K562 (cell line): ENCODE measurements around the gene MED13L. TPM values are rescaled to one million over a fixed set of nuclear protein-coding genes. Genes with fewer than 3 reads are reported as not detected.

ENCODE experiments used
- GTF3C2 ChIP-seq: IDR thresholded peaks from 3 replicates; pipeline ENCODE4 v1.6.1; 2011; ENCODE audit warnings: borderline replicate concordance, mild to moderate bottlenecking, moderate library complexity; ENCODE audit not compliant: insufficient read length; ENCODE audit errors: extremely low read depth
- HMGXB4 ChIP-seq: sonication (generic); formaldehyde crosslinking; IDR thresholded peaks from 2 replicates; pipeline ENCODE4 v1.8.1; 2023; ENCODE audit warnings: mild to moderate bottlenecking, missing genetic modification reagents
- HSF4 ChIP-seq: fragments of 250-450 bp; sonication (Bioruptor Pico); IDR thresholded peaks from 2 replicates; pipeline ENCODE4 v2.1.2; 2022; ENCODE audit warnings: mild to moderate bottlenecking, moderate library complexity, borderline replicate concordance
- KDM1A ChIP-seq, 2 experiments: fragments of 450-650 bp; IDR thresholded peaks; 2 replicates each; pipeline ENCODE4 v1.6.1; 2016; ENCODE audit warnings: mild to moderate bottlenecking in 2 of 2
- KDM5B ChIP-seq: fragments of 200-600 bp; sonication (generic); IDR thresholded peaks from 2 replicates; pipeline ENCODE4 v1.6.1; 2012; ENCODE audit warnings: low read depth, mild to moderate bottlenecking, moderate library complexity, low read length, control low read depth, inconsistent platforms; ENCODE audit not compliant: insufficient replicate concordance
- MCM7 ChIP-seq, 2 experiments: fragments of 450-650 bp; IDR thresholded peaks; 2 replicates each; pipeline ENCODE4 v1.6.1; 2016 to 2018
- MTA1 ChIP-seq: fragments of 450-650 bp; IDR thresholded peaks from 2 replicates; pipeline ENCODE4 v1.6.1; 2017; ENCODE audit warnings: borderline replicate concordance
- THRB ChIP-seq: fragments of 450-650 bp; formaldehyde crosslinking; conservative IDR thresholded peaks from 2 replicates; pipeline ENCODE4 v1.4.0; 2022; ENCODE audit warnings: mild to moderate bottlenecking, missing genetic modification characterization
- ZBTB9 ChIP-seq: fragments of 450-650 bp; formaldehyde crosslinking; IDR thresholded peaks from 2 replicates; pipeline ENCODE4 v1.4.0; 2020; ENCODE audit warnings: mild to moderate bottlenecking, moderate library complexity
- ZNF140 ChIP-seq: fragments of 250-450 bp; sonication (Bioruptor Pico); IDR thresholded peaks from 2 replicates; pipeline ENCODE4 v1.8.0; 2021; ENCODE audit warnings: moderate library complexity, mild to moderate bottlenecking, inconsistent platforms
- polyA plus RNA-seq, 8 experiments: library from polyadenylated mRNA; depleted of rRNA in 4 of 8; stranded (reverse) in 5 of 8; unstranded in 3 of 8; fragments of >200 nt; fragmentation: Nextera tagmentation in 2 of 8; fragmentation: Illumina TruSeq in 1 of 8; extraction: Ambion mirVana in 2 of 8; extraction: Trizol in 1 of 8; gene quantifications; 2 replicates each; pipeline versions ENCODE4 v1.2.1 to v1.2.3, GENCODE V29; 2011 to 2014; ENCODE audit warnings: inconsistent platforms in 1 of 8, missing spikeins in 1 of 8
- total RNA-seq, 7 experiments: library from RNA; depleted of rRNA in 6 of 7; stranded (reverse); fragments of >200 nt in 6 of 7; fragmentation: Illumina TruSeq in 2 of 7; extraction: Trizol in 2 of 7; gene quantifications; 2 replicates each; pipeline versions ENCODE4 v1.2.1 to v1.2.3, GENCODE V29; 2011 to 2021; ENCODE audit warnings: low replicate concordance in 1 of 7
- TF ChIP-seq, protein P1 (sequence below): sonication (generic); formaldehyde crosslinking; IDR thresholded peaks from 2 replicates; pipeline ENCODE4 v1.8.0; 2023; ENCODE audit warnings: mild to moderate bottlenecking, missing genetic modification reagents

The MED13L gene
- total and polyA plus RNA-seq, 9 of the 15 experiments (the other 6 are each of a cell fraction or from before 2014, with no cell fraction given), result 13.4 to 90.3 (median 36.9) TPM

GRCh38 chr12:116295327-116296263 is 18.1 kb upstream of the MED13L start (continued):
- no peak for TF ChIP-seq GTF3C2
- TF ChIP-seq, protein P1, sequence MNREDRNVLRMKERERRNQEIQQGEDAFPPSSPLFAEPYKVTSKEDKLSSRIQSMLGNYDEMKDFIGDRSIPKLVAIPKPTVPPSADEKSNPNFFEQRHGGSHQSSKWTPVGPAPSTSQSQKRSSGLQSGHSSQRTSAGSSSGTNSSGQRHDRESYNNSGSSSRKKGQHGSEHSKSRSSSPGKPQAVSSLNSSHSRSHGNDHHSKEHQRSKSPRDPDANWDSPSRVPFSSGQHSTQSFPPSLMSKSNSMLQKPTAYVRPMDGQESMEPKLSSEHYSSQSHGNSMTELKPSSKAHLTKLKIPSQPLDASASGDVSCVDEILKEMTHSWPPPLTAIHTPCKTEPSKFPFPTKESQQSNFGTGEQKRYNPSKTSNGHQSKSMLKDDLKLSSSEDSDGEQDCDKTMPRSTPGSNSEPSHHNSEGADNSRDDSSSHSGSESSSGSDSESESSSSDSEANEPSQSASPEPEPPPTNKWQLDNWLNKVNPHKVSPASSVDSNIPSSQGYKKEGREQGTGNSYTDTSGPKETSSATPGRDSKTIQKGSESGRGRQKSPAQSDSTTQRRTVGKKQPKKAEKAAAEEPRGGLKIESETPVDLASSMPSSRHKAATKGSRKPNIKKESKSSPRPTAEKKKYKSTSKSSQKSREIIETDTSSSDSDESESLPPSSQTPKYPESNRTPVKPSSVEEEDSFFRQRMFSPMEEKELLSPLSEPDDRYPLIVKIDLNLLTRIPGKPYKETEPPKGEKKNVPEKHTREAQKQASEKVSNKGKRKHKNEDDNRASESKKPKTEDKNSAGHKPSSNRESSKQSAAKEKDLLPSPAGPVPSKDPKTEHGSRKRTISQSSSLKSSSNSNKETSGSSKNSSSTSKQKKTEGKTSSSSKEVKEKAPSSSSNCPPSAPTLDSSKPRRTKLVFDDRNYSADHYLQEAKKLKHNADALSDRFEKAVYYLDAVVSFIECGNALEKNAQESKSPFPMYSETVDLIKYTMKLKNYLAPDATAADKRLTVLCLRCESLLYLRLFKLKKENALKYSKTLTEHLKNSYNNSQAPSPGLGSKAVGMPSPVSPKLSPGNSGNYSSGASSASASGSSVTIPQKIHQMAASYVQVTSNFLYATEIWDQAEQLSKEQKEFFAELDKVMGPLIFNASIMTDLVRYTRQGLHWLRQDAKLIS (CRISPR knock-in tag), result no peak
- no peak for TF ChIP-seq KDM5B
- 0 out of 2 replicates have a peak, but pooled peaks have one; percentile 51 for TF ChIP-seq THRB
- no peak for TF ChIP-seq MTA1
- peak; percentile 80 to 83 for TF ChIP-seq KDM1A (IDR thresholded peaks at IDR 0.05)
- no peak for TF ChIP-seq ZBTB9 (CRISPR knock-in tag)
- no peak for TF ChIP-seq HMGXB4
- no peak for TF ChIP-seq ZNF140 (CRISPR knock-in tag)
- no peak for TF ChIP-seq MCM7 (IDR thresholded peaks at IDR 0.05)
- TF ChIP-seq HSF4 (CRISPR knock-in tag), result no peak
